DND-41 (cell line): Measurements from ENCODE around the gene PPP3CB.

Experiments used
- ATAC-seq: fragments of 200-7000 bp; cut with Tn5 transposase; 3 replicates; pipeline ENCODE4 v1.9.1; 2021; ENCODE audit warnings: low read depth; ENCODE audit not compliant: insufficient read depth
- DNase-seq: peaks from one replicate; pipeline ENCODE4 v3.0.0-alpha.2; 2020
- H2AFZ ChIP-seq: 2 replicates; pipeline ENCODE4 v1.6.0; 2012; ENCODE audit warnings: low read depth, low read length
- H3K27ac ChIP-seq: 2 replicates; pipeline ENCODE4 v1.5.1; 2012; ENCODE audit warnings: low read length, inconsistent platforms
- H3K27me3 ChIP-seq: fragments of 200-600 bp; sonication (generic); 2 replicates; pipeline ENCODE4 v1.6.0; 2012; ENCODE audit warnings: low read length, mild to moderate bottlenecking, inconsistent platforms; ENCODE audit not compliant: insufficient read depth, poor library complexity
- H3K36me3 ChIP-seq: 2 replicates; pipeline ENCODE4 v1.5.1; 2012; ENCODE audit warnings: low read length, inconsistent platforms; ENCODE audit not compliant: insufficient read depth
- H3K4me1 ChIP-seq: 2 replicates; pipeline ENCODE4 v1.5.1; 2012; ENCODE audit warnings: mild to moderate bottlenecking, low read length; ENCODE audit not compliant: insufficient read depth
- H3K4me2 ChIP-seq: 2 replicates; pipeline ENCODE4 v1.6.0; 2012; ENCODE audit warnings: mild to moderate bottlenecking, moderate library complexity, low read length, inconsistent platforms; ENCODE audit not compliant: insufficient read depth
- H3K4me3 ChIP-seq, 2 experiments: fragments of 200-600 bp in 1 of 2; shearing (Covaris generic) in 1 of 2; 2 replicates each; pipeline ENCODE4 v1.5.1; 2012 to 2016; ENCODE audit warnings: inconsistent platforms in 2 of 2, low read length in 2 of 2, mild to moderate bottlenecking in 2 of 2, low read depth in 1 of 2, moderate library complexity in 1 of 2
- H3K79me2 ChIP-seq: 2 replicates; pipeline ENCODE4 v1.6.0; 2012; ENCODE audit warnings: low read length, inconsistent platforms; ENCODE audit not compliant: insufficient read depth
- H3K9ac ChIP-seq: 2 replicates; pipeline ENCODE4 v1.6.0; 2012; ENCODE audit warnings: low read depth, mild to moderate bottlenecking, inconsistent platforms, low read length, moderate library complexity
- H3K9me3 ChIP-seq: 2 replicates; pipeline ENCODE4 v1.5.1; 2012; ENCODE audit warnings: low read length, moderate library complexity, mild to moderate bottlenecking, inconsistent platforms; ENCODE audit not compliant: insufficient read depth, severe bottlenecking
- H4K20me1 ChIP-seq: 2 replicates; pipeline ENCODE4 v1.6.0; 2012; ENCODE audit warnings: low read length; ENCODE audit not compliant: insufficient read depth
- EZH2 ChIP-seq: IDR thresholded peaks from 3 replicates; pipeline ENCODE4 v1.6.1; 2012; ENCODE audit warnings: borderline replicate concordance, low read depth, mild to moderate bottlenecking, moderate library complexity, low read length, inconsistent platforms; ENCODE audit not compliant: severe bottlenecking
- TF ChIP-seq, protein P1 (sequence below): IDR thresholded peaks from 2 replicates; pipeline ENCODE4 v1.5.1; 2012; ENCODE audit warnings: borderline replicate concordance, low read length, moderate library complexity, mild to moderate bottlenecking; ENCODE audit not compliant: poor library complexity, severe bottlenecking; ENCODE audit errors: extremely low read depth

Gene PPP3CB

DNA sequence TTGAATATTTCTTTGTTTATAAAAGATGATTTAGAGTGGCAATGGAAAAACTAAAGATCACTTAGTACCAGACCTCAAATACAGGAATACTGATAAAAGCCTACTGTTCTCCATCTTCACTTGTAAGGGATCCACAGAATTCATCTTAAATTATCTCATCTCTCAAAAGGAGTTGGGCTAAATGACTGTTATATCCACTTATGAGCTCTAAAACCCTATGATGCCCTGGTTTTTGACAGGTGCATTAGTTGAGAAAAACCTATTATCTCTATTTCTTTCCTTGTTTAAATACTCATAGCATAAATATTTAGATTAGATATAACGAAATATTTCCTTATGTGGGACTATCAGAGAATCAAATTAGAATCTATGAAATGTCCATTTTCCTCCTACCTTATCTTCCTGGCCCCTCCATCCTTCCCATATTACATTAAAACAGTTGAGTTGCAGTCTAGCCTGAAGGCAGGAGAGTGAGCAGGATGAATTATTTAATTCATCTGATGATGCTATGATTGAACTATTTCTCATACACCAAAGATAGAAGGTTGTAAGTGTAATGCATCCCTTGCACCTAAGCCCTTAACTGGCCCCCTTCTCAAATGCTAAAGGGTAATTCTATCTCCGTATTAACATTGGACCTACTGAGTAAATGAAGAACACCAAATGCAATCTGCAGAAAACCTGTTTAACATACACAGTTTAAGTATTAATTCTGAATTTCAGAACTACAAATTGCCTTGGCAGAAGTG lies 29.7 kb downstream of the PPP3CB start:
- no peaks in the 10 kb centered on the region for H3K79me2 ChIP-seq
- H3K27ac ChIP-seq, result no peak overlapping the region
- H3K27me3 ChIP-seq, result no peaks in the 10 kb centered on the region
- H4K20me1 ChIP-seq, result no peaks in the 10 kb centered on the region
- H3K9ac ChIP-seq, result no peak overlapping the region
- no peak overlapping the region for H3K4me3 ChIP-seq
- H3K36me3 ChIP-seq, result peaks cover 69% of the 10 kb centered on the region
- no peak for ATAC-seq
- TF ChIP-seq, protein P1, sequence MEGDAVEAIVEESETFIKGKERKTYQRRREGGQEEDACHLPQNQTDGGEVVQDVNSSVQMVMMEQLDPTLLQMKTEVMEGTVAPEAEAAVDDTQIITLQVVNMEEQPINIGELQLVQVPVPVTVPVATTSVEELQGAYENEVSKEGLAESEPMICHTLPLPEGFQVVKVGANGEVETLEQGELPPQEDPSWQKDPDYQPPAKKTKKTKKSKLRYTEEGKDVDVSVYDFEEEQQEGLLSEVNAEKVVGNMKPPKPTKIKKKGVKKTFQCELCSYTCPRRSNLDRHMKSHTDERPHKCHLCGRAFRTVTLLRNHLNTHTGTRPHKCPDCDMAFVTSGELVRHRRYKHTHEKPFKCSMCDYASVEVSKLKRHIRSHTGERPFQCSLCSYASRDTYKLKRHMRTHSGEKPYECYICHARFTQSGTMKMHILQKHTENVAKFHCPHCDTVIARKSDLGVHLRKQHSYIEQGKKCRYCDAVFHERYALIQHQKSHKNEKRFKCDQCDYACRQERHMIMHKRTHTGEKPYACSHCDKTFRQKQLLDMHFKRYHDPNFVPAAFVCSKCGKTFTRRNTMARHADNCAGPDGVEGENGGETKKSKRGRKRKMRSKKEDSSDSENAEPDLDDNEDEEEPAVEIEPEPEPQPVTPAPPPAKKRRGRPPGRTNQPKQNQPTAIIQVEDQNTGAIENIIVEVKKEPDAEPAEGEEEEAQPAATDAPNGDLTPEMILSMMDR, result no peak
- TF ChIP-seq EZH2, result no peak
- no peak overlapping the region for H3K4me2 ChIP-seq
- H2AFZ ChIP-seq, result no peak overlapping the region
- no peak for DNase-seq
- H3K9me3 ChIP-seq, result no peaks in the 10 kb centered on the region
- no peaks in the 10 kb centered on the region for H3K4me1 ChIP-seq

DNA sequence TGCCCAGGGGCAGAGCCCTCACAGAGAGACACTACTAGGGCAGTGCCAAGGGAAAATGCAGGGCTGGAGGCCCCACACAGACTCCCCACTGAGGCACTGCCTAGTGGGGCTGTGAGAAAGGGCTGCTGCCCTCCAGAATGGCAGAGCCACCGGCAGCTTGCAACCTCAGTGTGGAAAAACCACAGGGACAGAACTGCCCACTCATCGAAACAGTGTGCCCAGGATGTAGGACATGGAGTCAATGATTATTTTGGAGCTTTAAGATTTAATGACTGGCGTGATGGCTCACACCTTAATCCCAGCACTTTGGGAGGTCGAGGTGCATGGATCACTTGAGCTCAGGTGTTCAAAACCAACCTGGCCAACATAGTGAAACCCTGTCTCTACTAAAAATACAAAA lies 34.9 kb downstream of the PPP3CB start:
- Histone ChIP-seq H3K9ac (no peak overlapping the region), H4K20me1 (no peaks in the 10 kb centered on the region), H3K27me3 (no peaks in the 10 kb centered on the region), H3K4me3 (no peak overlapping the region), H3K4me1 (no peaks in the 10 kb centered on the region), H3K79me2 (no peaks in the 10 kb centered on the region), H3K36me3 (peaks cover 31% of the 10 kb centered on the region), H3K27ac (no peak overlapping the region), H3K4me2 (no peak overlapping the region), H3K9me3 (no peaks in the 10 kb centered on the region), H2AFZ (no peak overlapping the region)
- TF ChIP-seq EZH2, result no peak
- TF ChIP-seq, protein P1, result no peak
- ATAC-seq, result no peak; the same call in 2 of the 3 replicates
- no peak for DNase-seq

DNA sequence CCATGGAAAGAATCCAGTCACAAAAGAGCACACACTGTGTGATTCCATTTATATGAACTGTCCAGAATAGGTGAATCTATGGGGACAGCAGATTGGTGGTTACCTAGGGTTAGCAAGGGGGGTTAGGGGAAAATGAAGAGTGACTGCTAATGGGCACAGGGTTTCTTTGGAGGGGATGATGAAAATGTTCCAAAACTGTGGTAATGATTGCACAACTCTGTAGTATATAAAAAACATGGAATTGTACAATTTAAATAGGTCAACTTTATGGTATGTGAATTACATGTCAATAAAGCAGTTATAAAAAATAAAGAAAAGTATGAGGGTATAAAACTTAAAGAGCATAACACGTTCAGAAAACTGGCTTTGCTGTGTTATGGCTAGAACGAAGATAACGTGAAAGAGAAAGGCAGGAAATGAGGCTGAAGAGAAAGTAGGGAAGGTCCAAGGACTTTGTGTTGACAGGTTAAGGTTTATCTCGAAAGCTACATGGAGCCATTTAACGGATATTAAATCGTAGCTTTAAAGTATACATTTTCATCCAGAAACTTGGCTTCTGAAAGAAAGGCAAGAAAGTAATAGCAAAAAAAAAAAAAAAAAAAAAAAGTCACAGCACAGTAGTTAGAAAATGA lies 36.0 kb downstream of the PPP3CB start:
- Histone ChIP-seq H3K27ac (no peak overlapping the region), H3K9ac (no peak overlapping the region), H3K79me2 (no peaks in the 10 kb centered on the region), H3K4me1 (no peaks in the 10 kb centered on the region), H3K36me3 (peaks cover 20% of the 10 kb centered on the region), H3K27me3 (no peaks in the 10 kb centered on the region), H3K4me2 (no peak overlapping the region), H2AFZ (no peak overlapping the region), H3K9me3 (no peaks in the 10 kb centered on the region), H4K20me1 (no peaks in the 10 kb centered on the region), H3K4me3 (no peak overlapping the region)
- ATAC-seq, result no peak
- no peak for DNase-seq
- TF ChIP-seq, protein P1, result no peak
- TF ChIP-seq EZH2, result no peak
